GM19025 (cell line): Measurements from ENCODE around the gene ZNF879.

ENCODE experiments used
- ATAC-seq: cut with Tn5 transposase; IDR thresholded peaks from one replicate; pipeline ENCODE4 v1.9.1; 2021; ENCODE audit warnings: mild to moderate bottlenecking, low read depth, moderate library complexity; ENCODE audit not compliant: unreplicated experiment

The ZNF879 gene

GRCh38 chr5:179023528-179024189, at the start of gene ZNF879:
Gene ZNF879, plus strand, starts transcription at chr5:179023804. Its CDS starts 1,201 bp downstream, at chr5:179025005.
- ATAC-seq: no peak

DNA sequence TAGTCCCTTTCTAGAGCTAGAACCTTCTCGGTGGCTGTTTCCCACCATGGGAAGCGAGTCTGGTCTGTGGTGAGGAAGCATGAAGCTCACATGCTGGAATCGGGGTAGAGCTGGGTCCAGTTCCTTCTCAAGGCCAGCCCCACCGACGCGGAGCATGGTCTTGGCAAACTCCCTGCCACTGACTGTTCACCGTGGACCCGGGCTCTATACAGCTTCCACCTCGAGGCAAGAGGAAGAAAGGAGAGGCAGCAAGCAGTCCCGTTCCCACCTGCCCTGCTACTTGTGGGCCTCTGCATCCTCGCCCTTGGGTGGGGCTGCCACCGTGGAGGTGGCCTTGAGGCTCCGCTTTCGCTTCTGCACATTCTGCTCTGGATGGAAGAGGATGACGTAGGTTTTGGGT, 42.2 kb upstream of the ZNF879 start:
- ATAC-seq: no peak

GRCh38 chr5:178982941-178983340, 40.7 kb upstream of the ZNF879 start:
- ATAC-seq: no peak

- ATAC-seq: no peak
These were observed 39.9 kb upstream of the ZNF879 start for GRCh38 chr5:178983728-178984127.

DNA sequence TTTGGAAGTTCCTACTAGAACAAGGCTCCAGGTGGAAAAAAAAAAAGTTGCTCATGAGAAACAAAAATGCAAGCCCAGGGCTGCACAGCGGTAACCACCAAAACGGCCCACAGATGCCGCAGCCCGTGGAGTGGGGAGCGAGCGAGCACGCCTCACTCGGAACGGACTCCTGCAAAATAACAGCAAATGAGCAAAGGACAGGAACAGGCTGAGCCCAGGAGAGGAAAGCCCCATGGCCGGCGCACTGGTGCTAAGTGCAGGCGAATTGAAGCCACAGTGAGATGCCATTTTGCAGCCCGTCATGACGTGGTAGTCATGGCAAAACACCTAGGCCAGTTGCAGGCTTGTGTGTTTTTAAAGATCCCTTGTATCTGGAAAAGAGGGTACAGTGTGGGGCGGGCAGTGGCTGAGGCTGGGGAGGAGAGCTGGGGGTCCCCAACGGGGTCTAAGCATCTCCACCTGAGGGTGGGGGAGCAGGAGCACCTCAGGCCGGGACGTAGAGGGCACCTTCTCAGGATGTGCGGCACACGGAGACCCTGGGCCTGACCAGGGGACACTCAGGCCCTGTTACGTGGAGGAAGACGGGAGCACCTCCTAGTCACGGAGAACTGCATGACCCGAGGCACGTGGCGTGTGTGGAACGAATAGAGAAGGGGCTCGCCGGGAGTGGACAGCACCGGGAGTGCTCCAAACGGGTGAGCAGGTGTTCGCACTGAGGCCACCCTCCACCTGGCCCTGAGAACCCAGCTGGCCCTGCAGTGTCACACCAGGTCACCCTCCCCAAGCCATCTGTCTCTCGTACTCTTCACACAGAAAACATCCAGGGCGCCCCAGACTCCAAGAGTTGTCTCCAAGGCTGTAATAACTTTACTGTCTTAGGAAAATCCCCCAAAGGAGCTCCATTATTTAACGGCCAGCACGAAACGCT, 39.2 kb upstream of the ZNF879 start:
- ATAC-seq: no peak

- no peak for ATAC-seq
These were observed 37.2 kb upstream of the ZNF879 start for GRCh38 chr5:178986326-178986960.

GRCh38 chr5:178988436-178989220, 35.0 kb upstream of the ZNF879 start:
- no peak for ATAC-seq

DNA sequence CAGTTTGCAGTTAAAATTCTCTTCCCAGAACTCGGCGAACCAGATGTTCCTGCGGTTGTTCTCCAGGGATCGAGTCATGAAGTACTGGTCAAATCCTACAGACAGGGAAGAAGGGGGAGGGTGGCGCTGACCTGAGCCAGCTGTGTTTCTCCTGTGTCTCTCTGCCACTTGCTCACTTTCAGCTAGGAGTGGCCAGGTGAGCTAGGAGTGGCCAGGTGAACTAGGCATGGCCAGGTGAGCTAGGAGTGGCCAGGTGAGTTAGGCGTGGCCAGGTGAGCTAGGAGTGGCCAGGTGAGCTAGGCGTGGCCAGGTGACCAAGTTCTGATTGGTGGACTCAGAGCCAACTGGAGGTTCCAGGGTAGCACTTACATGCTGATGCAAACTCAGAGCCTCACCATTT, 34.3 kb upstream of the ZNF879 start:
- ATAC-seq: no peak

GRCh38 chr5:178990491-178990890, 33.1 kb upstream of the ZNF879 start:
- no peak for ATAC-seq

DNA sequence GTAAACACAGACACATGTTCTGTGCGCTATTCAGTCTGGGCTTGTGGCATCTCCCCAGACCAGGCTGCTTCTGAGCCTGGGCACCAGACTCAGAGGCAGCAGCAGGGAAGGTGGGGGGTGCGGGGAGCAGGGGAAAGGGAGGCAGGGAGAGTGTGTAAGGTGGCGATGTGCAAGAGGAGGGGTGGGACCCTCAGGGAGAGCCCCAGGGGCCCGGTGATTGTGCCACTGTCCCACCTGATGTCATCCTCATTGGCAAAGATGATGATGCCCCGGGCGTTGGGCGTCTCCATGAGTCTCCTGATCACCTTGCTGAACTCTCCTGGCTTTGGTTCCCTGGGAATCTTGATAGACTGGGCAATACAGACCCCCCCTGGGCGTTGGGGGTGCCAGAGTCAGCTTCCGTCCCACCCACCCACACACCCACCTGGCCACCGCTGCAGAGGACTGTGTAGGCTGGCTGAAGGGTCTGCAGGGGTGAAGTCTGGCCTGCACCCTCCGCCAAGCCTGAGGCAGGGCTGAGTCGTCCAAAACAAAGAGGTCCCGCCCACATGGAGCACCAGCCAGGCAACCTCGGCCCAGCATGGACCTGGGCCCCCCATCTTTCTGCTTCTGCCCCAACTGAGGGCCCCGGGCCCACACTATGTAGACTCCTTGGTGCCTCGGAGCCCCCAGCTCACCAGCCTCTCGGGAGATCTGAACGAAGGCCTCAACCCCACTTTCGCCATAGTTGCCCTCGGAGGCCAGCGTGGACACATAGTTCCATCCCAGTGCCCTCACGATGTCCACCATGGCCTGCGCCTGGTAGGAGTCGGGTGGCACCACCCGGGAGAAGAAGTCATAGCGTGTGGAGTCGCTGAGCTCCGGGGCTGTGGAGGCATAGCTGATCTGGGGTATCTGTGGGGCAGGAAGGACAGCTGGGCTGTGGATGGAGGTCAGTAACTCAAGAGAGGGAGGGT, 32.1 kb upstream of the ZNF879 start:
- no peak for ATAC-seq

- no peak for ATAC-seq
These were observed 31.2 kb upstream of the ZNF879 start for GRCh38 chr5:178992291-178992895.

- no peak for ATAC-seq
These were observed 30.3 kb upstream of the ZNF879 start for GRCh38 chr5:178993236-178993765.

GRCh38 chr5:178993955-178994579, 29.5 kb upstream of the ZNF879 start:
- no peak for ATAC-seq

DNA sequence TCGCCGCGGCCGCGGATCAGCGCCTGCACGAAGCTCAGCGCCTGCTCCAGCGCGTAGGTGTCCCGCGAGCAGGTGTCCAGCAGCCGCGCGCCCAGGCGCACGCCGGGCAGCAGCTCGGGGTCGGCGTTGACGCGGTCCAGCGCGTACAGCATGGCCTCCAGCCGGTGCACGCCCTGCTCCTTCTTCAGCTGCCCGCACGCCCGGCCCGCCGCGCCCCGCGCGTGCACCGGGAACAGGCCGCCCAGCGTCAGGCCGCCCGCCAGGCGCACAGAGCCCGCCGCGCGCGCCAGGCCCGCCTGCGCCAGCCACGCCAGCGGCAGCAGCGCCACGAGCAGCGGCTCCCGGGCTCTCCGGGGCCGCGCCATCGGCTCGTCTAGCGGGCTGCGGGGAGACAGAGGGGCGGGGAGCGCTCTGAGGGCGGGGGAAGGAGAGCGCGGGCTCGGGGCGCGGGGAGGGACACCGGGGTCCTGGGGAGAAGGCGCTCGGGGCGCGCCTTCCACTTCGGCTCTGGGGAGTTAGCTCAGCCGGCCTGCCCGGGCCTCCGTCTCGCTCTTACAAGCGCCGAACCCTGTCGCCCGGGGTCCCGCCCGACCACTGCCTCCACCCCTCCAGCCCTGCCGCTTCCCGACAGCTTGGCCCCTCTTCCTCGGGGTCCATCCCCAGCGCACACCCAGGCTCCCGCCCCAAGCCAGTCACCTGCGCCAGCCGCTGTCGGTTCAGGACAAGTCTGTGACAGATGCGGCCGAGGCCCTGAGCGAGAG, 28.8 kb upstream of the ZNF879 start, which contains the start of gene GRM6:
TSS of gene GRM6 (minus strand) at position 741 of the 761 bp plus-strand sequence. CDS start at position 365, 376 bp downstream.
- no peak for ATAC-seq

GRCh38 chr5:178995341-178995690, 28.3 kb upstream of the ZNF879 start:
- no peak for ATAC-seq

- no peak for ATAC-seq
These were observed 27.4 kb upstream of the ZNF879 start for GRCh38 chr5:178996156-178996555.

DNA sequence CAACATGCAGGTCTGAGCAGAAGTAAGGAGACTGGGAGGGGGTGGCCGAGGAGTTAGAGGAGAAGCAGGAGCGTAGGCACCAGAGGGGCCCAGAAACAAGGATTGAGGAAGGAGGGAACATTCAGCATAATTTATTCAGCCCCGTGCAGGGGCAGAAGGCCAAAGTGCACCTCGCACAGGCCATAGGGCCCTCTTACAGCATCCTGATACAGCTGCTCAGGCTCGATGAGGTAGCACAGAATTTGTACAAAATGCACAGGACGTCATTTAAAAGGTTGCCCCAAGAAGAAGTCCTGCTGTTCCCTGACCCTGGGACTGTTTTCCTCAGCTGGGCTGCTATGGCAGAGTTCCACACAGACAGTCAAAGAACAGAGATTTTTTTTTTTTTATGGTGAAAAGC, 26.4 kb upstream of the ZNF879 start:
- no peak for ATAC-seq

DNA sequence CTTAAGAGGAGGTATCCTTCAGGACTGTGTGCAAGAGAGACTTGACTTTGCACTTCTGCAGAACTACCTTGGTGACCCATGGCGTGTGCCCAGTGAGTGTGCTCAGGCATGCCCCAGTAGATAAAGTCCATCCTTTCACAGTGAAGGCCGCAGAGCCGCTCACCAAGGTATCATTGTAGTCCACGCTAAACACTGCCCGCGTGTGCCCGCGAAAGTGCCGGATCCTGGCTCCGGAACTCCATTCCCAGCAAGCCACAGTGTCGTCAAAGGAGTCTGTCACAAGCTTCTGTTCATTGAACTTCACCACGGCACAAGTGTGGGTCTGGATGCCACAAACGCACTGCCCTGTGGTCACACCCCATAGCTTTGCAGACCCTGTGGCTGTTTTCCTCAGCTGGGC, 25.2 kb upstream of the ZNF879 start:
- ATAC-seq: no peak
